Neuronal stem cell (in vitro differentiated cells): ENCODE measurements around the gene OSBPL9.

Experiments used
- DNase-seq: peaks from one replicate; pipeline ENCODE4 v3.0.0-alpha.2; 2013; ENCODE audit warnings: low spot score
- H2AFZ ChIP-seq: one replicate; pipeline ENCODE4 v1.6.1; 2013; ENCODE audit warnings: mild to moderate bottlenecking, low read length, inconsistent platforms
- H2AK5ac ChIP-seq: 2 replicates; pipeline ENCODE4 v1.6.1; 2013; ENCODE audit warnings: low read depth, mild to moderate bottlenecking, inconsistent platforms, low read length, moderate library complexity, mixed read lengths
- H2BK120ac ChIP-seq: 2 replicates; pipeline ENCODE4 v1.6.1; 2013; ENCODE audit warnings: low read depth, mild to moderate bottlenecking, inconsistent platforms, low read length, moderate library complexity, mixed read lengths
- H2BK12ac ChIP-seq: one replicate; pipeline ENCODE4 v1.6.1; 2013; ENCODE audit warnings: low read length, inconsistent platforms
- H2BK15ac ChIP-seq: 2 replicates; pipeline ENCODE4 v1.6.1; 2013; ENCODE audit warnings: mild to moderate bottlenecking, low read length, inconsistent platforms, mixed read lengths
- H2BK5ac ChIP-seq: one replicate; pipeline ENCODE4 v1.6.1; 2013; ENCODE audit warnings: inconsistent platforms, mild to moderate bottlenecking, low read length, moderate library complexity
- H3K14ac ChIP-seq: one replicate; pipeline ENCODE4 v1.6.1; 2013; ENCODE audit warnings: low read length, inconsistent platforms
- H3K18ac ChIP-seq: 2 replicates; pipeline ENCODE4 v1.6.1; 2013; ENCODE audit warnings: low read length, inconsistent platforms
- H3K23ac ChIP-seq: 2 replicates; pipeline ENCODE4 v1.6.1; 2013; ENCODE audit warnings: low read depth, mild to moderate bottlenecking, mixed read lengths, low read length, inconsistent platforms; ENCODE audit not compliant: poor library complexity
- H3K27ac ChIP-seq: replicated peaks from 3 replicates; pipeline ENCODE4 v1.5.1; 2013; ENCODE audit warnings: low read length, inconsistent platforms
- H3K27me3 ChIP-seq, 3 experiments: 2 replicates each; pipeline ENCODE4 v1.6.1; 2013; ENCODE audit warnings: low read length in 3 of 3, mild to moderate bottlenecking in 2 of 3, inconsistent platforms in 1 of 3, low read depth in 1 of 3, mixed read lengths in 1 of 3, moderate library complexity in 1 of 3; ENCODE audit not compliant: control insufficient read depth in 3 of 3, insufficient read depth in 3 of 3
- H3K36me3 ChIP-seq, 2 donors: replicated peaks in 1 of 2; 2 replicates each; pipeline ENCODE4 v1.6.1; 2013; ENCODE audit warnings: low read length in 2 of 2; ENCODE audit not compliant: control insufficient read depth in 2 of 2, insufficient read depth in 2 of 2
- H3K4ac ChIP-seq: 2 replicates; pipeline ENCODE4 v1.6.1; 2013; ENCODE audit warnings: inconsistent platforms, mild to moderate bottlenecking, low read length, moderate library complexity
- H3K4me1 ChIP-seq, 2 donors: 1 replicate in 1 of 2; 2 replicates in 1 of 2; pipeline ENCODE4 v1.6.1; 2013; ENCODE audit warnings: low read length in 2 of 2, low read depth in 1 of 2; ENCODE audit not compliant: control insufficient read depth in 2 of 2, insufficient read depth in 1 of 2
- H3K4me2 ChIP-seq: one replicate; pipeline ENCODE4 v1.6.1; 2013; ENCODE audit warnings: mild to moderate bottlenecking, low read length, inconsistent platforms; ENCODE audit not compliant: insufficient read depth, poor library complexity, severe bottlenecking
- H3K4me3 ChIP-seq, 2 donors: 2 replicates each; pipeline ENCODE4 v1.5.1; 2013; ENCODE audit warnings: low read length in 2 of 2, mild to moderate bottlenecking in 2 of 2, inconsistent platforms in 1 of 2, moderate library complexity in 1 of 2
- H3K79me1 ChIP-seq: one replicate; pipeline ENCODE4 v1.6.1; 2013; ENCODE audit warnings: low read depth, mild to moderate bottlenecking, inconsistent platforms, low read length, moderate library complexity
- H3K9ac ChIP-seq: one replicate; pipeline ENCODE4 v1.6.1; 2013; ENCODE audit warnings: mild to moderate bottlenecking, low read depth, low read length, inconsistent platforms; ENCODE audit not compliant: poor library complexity
- H3K9me3 ChIP-seq, 2 donors: replicated peaks in 1 of 2; 2 replicates each; pipeline versions ENCODE3 to v1.6.1; 2013; ENCODE audit warnings: low read length in 2 of 2, mild to moderate bottlenecking in 2 of 2, inconsistent platforms in 1 of 2, low read depth in 1 of 2, mixed read lengths in 1 of 2, moderate library complexity in 1 of 2; ENCODE audit not compliant: control insufficient read depth in 2 of 2, insufficient read depth in 1 of 2
- H4K8ac ChIP-seq: one replicate; pipeline ENCODE4 v1.6.1; 2013; ENCODE audit warnings: low read depth, mild to moderate bottlenecking, inconsistent platforms, low read length, moderate library complexity
- H4K91ac ChIP-seq: one replicate; pipeline ENCODE4 v1.6.1; 2013; ENCODE audit warnings: low read length, low read depth, mild to moderate bottlenecking, inconsistent platforms; ENCODE audit not compliant: poor library complexity
- WGBS, 2 donors: extraction: QIAGEN DNeasy Blood & Tissue Kit; methylation state at CpG; one replicate each; pipeline ENCODE4 v1.1.7; 2013; ENCODE audit warnings: missing lambda C conversion rate in 2 of 2, mixed read lengths in 1 of 2; ENCODE audit not compliant: insufficient read length in 2 of 2, insufficient replicate concordance in 1 of 2; ENCODE audit errors: extremely low coverage in 2 of 2; 5-methylcytosine and 5-hydroxymethylcytosine counted together

OSBPL9 gene

DNA sequence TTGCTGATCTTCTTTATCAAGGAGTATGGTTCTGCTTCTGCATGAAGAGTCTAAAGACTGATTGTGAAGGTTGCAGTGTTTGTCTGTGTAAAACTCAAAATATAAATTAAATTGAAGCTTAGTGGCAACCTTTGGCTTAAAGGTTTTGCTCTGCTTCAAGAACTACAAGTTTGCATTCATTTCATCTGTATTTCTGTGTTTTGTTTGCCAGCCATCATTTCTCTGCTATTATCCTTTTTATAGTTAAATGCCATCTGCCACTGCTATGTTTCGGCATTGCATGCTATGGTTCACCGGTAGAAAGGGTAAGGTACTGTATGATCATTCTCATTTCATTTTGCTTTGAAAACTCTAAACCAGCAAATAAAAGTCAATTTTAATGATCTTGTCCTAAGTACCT is 52.9 kb downstream of the OSBPL9 start:
- H3K18ac ChIP-seq = no peak overlapping the region
- H2BK120ac ChIP-seq = no peak overlapping the region
- no peak overlapping the region for H2BK5ac ChIP-seq
- DNase-seq = no peak
- no peak overlapping the region for H4K91ac ChIP-seq
- H2AFZ ChIP-seq = no peak overlapping the region
- no peak overlapping the region for H3K4me2 ChIP-seq
- no peak overlapping the region for H3K14ac ChIP-seq
- no peak overlapping the region for H2AK5ac ChIP-seq
- H2BK12ac ChIP-seq = no peak overlapping the region
- H3K23ac ChIP-seq = no peak overlapping the region
- no peaks in the 10 kb centered on the region for H3K9me3 ChIP-seq
- H3K36me3 ChIP-seq = no peaks in the 10 kb centered on the region
- no CpG with 5 or more reads among the region's 2 CpGs for WGBS, 2 donors
- peaks cover 0 to 6% of the 10 kb centered on the region in 2 donors for H3K4me1 ChIP-seq
- H3K27me3 ChIP-seq = no peaks in the 10 kb centered on the region
- no peak overlapping the region for H2BK15ac ChIP-seq
- no peak overlapping the region for H3K4ac ChIP-seq
- no peak overlapping the region for H3K27ac ChIP-seq
- no peak overlapping the region for H4K8ac ChIP-seq
- no peak overlapping the region for H3K9ac ChIP-seq
- H3K79me1 ChIP-seq = no peaks in the 10 kb centered on the region
- no peak overlapping the region for H3K4me3 ChIP-seq

GRCh38 chr1:51671527-51672325 is 54.8 kb downstream of the OSBPL9 start:
- no peak overlapping the region for H2AFZ ChIP-seq
- no peak overlapping the region for H3K14ac ChIP-seq
- no peak overlapping the region for H3K4me3 ChIP-seq
- 100% methylated on average over 1 of the region's 4 CpGs for WGBS, 2 donors
- H2BK15ac ChIP-seq = no peak overlapping the region
- H3K4me2 ChIP-seq = no peak overlapping the region
- no peak overlapping the region for H3K9ac ChIP-seq
- H2AK5ac ChIP-seq = no peak overlapping the region
- H3K27me3 ChIP-seq = no peaks in the 10 kb centered on the region
- no peak for DNase-seq
- H2BK120ac ChIP-seq = no peak overlapping the region
- no peak overlapping the region for H4K8ac ChIP-seq
- H3K18ac ChIP-seq = no peak overlapping the region
- no peak overlapping the region for H3K4ac ChIP-seq
- no peak overlapping the region for H3K23ac ChIP-seq
- peaks cover 0 to 6% of the 10 kb centered on the region in 2 donors for H3K4me1 ChIP-seq
- H3K27ac ChIP-seq = no peak overlapping the region
- no peak overlapping the region for H4K91ac ChIP-seq
- H3K79me1 ChIP-seq = no peaks in the 10 kb centered on the region
- H2BK5ac ChIP-seq = no peak overlapping the region
- H3K36me3 ChIP-seq = no peaks in the 10 kb centered on the region
- no peak overlapping the region for H2BK12ac ChIP-seq
- H3K9me3 ChIP-seq = no peaks in the 10 kb centered on the region

- H4K8ac ChIP-seq = no peak overlapping the region
- peaks cover 0 to 6% of the 10 kb centered on the region in 2 donors for H3K4me1 ChIP-seq
- H2AFZ ChIP-seq = no peak overlapping the region
- H3K23ac ChIP-seq = no peak overlapping the region
- no peak overlapping the region for H3K4me2 ChIP-seq
- H3K14ac ChIP-seq = no peak overlapping the region
- no peak overlapping the region for H2AK5ac ChIP-seq
- WGBS, 2 donors = 100% methylated on average over 1 of the region's 1 CpG; no CpG with 5 or more reads in 1 of the 2 donors
- H3K36me3 ChIP-seq = no peaks in the 10 kb centered on the region
- no peak overlapping the region for H2BK5ac ChIP-seq
- H3K18ac ChIP-seq = no peak overlapping the region
- no peak overlapping the region for H2BK120ac ChIP-seq
- H4K91ac ChIP-seq = no peak overlapping the region
- no peaks in the 10 kb centered on the region for H3K79me1 ChIP-seq
- no peaks in the 10 kb centered on the region for H3K9me3 ChIP-seq
- H3K27me3 ChIP-seq = no peaks in the 10 kb centered on the region
- no peak overlapping the region for H3K4me3 ChIP-seq
- H3K9ac ChIP-seq = no peak overlapping the region
- H2BK12ac ChIP-seq = no peak overlapping the region
- H3K27ac ChIP-seq = no peak overlapping the region
- H2BK15ac ChIP-seq = no peak overlapping the region
- no peak for DNase-seq
- no peak overlapping the region for H3K4ac ChIP-seq
Measured at GRCh38 chr1:51673279-51673678, 56.4 kb downstream of the OSBPL9 start.

- Histone ChIP-seq H3K4me1 (no peaks in the 10 kb centered on the region), H3K79me1 (no peaks in the 10 kb centered on the region), H3K9me3 (no peaks in the 10 kb centered on the region), H3K4me2 (no peak overlapping the region), H3K18ac (no peak overlapping the region), H2AK5ac (no peak overlapping the region), H2BK120ac (no peak overlapping the region), H3K4ac (no peak overlapping the region), H4K8ac (no peak overlapping the region), H3K27me3 (no peaks in the 10 kb centered on the region), H2BK15ac (no peak overlapping the region), H2BK12ac (no peak overlapping the region), H4K91ac (no peak overlapping the region), H3K14ac (no peak overlapping the region), H3K27ac (no peak overlapping the region), H3K9ac (no peak overlapping the region), H2AFZ (no peak overlapping the region), H3K36me3 (no peaks in the 10 kb centered on the region), H2BK5ac (no peak overlapping the region), H3K23ac (no peak overlapping the region), H3K4me3 (no peak overlapping the region)
- DNase-seq = no peak
- no CpG with 5 or more reads among the region's 2 CpGs for WGBS, 2 donors
Measured at GRCh38 chr1:51675177-51675780, 58.4 kb downstream of the OSBPL9 start.
